Gastroesophageal sphincter (tissue), 3 donors: ENCODE data around the gene DGKE.

Experiments used
- CTCF ChIP-seq, 4 experiments: fragments of 200-600 bp in 2 of 4; fragments of 450-650 bp in 2 of 4; sonication (generic) in 1 of 4; IDR thresholded peaks; one replicate each; pipeline ENCODE4 v1.5.1; 2017 to 2019; ENCODE audit warnings: antibody characterized with exemption in 4 of 4, mild to moderate bottlenecking in 2 of 4, moderate library complexity in 2 of 4
- POLR2AphosphoS5 ChIP-seq: sonication (generic); formaldehyde crosslinking; IDR thresholded peaks from one replicate; pipeline ENCODE4 v1.6.1; 2017; ENCODE audit warnings: antibody characterized with exemption

- TF ChIP-seq CTCF (IDR thresholded peaks at IDR 0.05) (no peak), POLR2AphosphoS5 (no peak)
Measured at GRCh38 chr17:56812901-56813388, 21.0 kb upstream of the DGKE start.
